ENCODE data around the gene LITAF. TPM values are rescaled to one million over a fixed set of nuclear protein-coding genes. Genes with fewer than 3 reads are reported as not detected.

The LITAF gene
- total RNA-seq, result 100 to 1,000 TPM; 171 to 240 TPM
- long read RNA-seq, transcript LITAF-221 (4 exons, 2,467 nt), result major isoform, 94 of 247 reads
- long read RNA-seq, partial matches to known transcripts, result 45 of 247 reads
- long read RNA-seq, other reads (novel, unspliced or antisense), result 102 of 247 reads

DNA sequence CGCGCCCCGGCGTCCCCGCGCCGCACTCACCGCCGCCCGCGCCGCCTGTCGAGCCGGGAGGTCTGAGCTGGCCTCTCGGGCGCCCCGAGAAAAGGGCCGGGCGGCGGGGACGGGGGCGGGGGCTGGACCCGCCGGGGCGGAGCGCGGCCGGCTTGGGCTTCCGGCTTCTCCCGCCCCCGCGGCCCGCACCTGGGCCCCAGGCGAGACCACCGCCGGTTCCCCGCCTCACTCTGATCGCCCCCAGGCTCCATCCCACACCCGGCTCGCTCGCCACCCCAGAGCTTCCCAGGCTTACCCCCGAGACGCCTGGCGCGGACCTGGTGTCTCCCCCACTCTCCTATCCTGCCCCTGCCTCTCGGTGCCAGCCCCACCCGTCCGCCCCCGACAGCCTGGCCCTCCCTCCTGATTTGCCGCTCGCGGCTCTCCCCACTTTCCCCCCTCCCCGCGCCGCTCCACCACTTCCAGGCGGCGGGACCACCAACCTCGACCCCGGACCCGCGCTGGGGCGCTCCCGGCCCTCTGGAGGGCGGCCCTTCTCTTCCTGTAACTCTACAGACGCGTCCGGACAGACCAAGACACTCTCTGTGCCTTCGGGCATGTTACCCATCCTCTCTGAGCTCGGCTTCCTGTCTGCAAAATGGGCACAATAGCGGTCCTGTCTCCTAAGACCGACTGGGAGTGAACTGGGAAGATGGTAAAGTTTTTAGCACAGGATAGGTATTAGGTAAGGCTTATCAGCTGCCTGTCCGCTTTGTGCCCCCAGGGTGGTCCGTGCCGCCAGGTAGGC, at the start of gene LITAF:
TSS of gene LITAF (minus strand) at position 64 of the 787 bp plus-strand sequence. CDS start 30,189 bp downstream, outside the sequence.
- ATAC-seq (peak; percentile 75), DNase-seq (peak; percentile 72 to 81)
- intact Hi-C loops (cut with DNase I, micrococcal nuclease), result no loop called here

DNA sequence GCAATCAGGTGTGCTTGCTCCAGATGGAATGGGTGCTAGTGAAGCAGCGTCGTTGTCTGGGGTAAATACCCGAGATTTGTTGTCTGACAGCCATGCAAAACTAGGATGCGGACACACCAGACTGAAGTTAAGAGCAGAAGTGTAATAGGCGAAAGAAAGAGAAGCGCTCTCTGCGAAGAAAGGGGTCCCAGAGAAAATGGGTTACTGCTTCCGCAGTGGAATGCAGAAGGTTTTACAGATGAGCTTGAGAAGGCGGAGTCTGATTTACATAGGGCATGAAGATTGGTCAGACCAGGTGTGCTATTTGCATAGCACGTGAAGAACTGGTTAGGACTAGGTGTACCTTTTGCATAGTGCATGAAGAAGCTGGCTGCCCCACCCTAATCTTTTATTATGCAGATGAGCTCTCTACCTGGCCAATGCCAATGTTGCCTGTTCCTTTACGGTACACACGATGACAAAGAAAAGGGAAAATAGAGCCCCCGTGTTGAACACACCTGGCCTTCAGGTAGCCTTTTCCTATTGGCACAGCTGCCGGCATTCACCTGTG, 49.5 kb upstream of the LITAF start:
- DNase-seq (peak in 1 of 2 donors; percentile 73), ATAC-seq (peak; percentile 88)
- intact Hi-C loops (cut with DNase I, micrococcal nuclease), result no loop called here

DNA sequence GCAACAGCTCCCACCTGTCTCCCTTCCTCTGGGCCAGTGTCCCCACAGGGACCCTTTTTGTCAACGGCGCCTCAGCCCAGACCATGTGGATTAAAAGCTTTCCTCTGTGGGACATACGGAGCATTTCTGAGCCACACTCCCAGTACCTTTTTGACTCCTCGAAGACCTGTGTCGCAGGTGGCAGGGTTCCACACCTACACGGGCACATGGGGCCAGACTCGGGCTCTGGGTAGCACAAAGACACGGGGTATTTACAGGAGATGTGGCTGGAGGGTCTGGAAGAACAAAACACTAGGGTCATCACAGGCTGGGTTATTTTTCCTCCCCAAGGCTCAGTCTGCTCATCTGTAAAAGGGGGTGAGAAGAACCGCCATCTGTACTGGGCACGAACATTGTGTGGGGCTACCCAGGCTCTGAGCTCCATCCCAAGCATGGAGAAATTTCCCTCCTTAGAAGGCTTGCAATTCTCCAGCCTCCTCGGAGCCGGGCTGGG, 49.0 kb upstream of the LITAF start:
- DNase-seq, result no peak
- peak; percentile 36 for ATAC-seq
- intact Hi-C loops (cut with DNase I, micrococcal nuclease), result no loop called here

DNA sequence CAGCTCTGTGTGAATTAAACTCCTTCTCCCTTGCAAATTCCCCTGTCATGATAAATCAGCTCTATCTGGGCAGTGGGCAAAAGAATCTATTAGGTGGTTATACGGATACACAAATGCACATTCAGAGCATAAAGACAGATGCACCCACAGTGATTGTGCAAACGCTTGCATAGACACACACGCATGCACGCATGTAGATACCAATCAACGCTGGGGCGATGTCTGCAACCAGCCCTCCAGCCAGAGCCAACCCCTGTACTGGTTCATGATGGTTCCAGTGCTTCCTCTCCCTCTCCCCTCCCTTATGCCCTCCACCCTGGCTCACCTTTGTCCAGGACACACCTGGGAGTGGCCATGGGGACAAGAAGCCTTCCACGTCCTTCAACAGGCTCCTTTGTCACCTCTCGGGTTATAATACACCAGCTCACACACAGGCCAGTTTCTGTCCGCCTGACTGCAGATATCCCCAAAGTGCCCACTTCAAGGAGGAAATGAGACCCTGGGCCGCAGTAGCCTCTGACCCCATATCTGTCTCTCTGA, 48.5 kb upstream of the LITAF start:
- intact Hi-C loops (cut with DNase I, micrococcal nuclease), result no loop called here
- ATAC-seq (peak; percentile 83), DNase-seq (peak; percentile 55 to 78)

DNA sequence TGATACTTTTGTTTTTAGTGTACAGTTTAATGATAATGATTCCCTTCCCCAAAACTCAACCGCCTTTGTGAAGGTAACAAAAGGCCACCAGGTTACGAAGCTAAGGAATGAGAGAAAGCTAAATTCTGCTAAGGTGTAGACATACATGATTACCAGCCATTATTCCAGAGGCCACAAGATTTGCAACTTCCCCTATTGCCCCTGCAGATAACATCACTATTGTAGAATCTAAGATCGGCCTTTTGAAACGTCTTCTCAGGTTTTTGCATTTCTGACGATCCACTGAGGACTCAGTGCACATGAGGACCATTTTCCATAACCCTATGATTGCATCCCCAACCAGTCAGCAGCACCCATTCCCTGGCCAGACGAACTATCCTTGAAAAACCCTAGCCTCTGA, 47.6 kb upstream of the LITAF start:
- intact Hi-C loops (cut with DNase I, micrococcal nuclease), result no loop called here
- no peak for DNase-seq
- ATAC-seq, result no peak

DNA sequence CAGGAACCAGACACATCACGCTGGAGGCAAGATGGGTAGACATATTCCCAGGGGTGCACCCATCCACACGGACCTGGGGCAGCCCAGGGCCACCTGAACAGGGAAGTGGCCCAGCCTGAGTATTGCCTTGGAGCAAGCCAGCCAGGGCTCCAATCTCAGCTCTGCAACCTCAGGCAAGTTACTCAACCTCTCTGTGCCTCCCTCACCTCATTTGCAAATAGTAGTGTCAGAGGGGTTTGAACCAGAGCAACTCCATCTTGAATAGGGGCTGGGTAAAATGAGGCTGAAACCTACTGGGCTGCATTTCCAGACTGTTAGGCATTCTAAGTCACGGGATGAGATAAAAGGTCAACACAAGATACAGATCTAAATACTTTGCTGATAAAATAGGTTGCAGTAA, 46.4 kb upstream of the LITAF start:
- no peak for DNase-seq
- intact Hi-C loops (cut with DNase I, micrococcal nuclease), result no loop called here
- no peak for ATAC-seq

DNA sequence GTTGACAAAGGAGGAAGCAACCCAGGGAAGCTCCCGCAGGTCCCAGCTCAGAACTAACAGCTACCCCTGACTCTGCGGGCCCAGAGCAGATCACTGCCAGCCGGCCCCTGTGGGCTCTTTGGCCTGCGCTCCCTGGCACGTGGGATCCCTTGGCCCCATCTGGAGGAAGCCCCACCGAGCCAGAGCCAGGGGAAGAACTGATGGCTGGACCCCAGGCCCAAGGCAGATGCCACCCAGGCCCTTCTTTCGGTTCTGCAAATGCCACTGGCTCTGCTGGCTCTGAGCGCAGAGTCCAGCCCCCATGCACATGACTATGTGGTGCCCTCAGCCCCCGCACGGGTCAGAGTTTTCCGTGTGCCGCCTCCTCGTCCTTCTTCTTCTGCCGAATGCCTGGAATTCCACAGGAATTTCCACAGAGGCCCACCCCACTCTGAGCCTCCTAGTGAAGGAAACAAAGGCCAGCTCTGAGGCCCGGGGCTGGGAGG, 45.8 kb upstream of the LITAF start:
- intact Hi-C loops (cut with DNase I, micrococcal nuclease), result no loop called here
- DNase-seq, result no peak
- ATAC-seq, result no peak

DNA sequence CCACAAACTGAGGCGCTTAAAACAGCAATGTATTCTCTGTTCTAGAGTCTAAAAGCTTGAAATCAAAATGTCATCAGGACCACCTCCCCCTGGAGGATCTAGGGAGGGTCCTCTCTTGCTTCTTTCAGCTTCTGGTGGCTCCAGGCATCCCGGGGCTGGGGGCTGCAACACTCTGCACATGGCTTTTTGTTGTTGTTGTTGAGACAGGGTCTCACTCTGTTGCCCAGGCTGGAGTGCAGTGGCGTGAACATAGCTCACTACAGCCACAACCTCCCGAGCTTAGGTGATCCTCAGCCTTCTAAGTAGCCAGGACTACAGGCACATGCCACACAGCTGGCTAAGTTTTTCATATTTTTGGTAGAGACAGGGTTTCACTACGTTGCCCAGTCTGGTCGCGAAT, 44.5 kb upstream of the LITAF start:
- intact Hi-C loops (cut with DNase I, micrococcal nuclease), result no loop called here
- DNase-seq (no peak), ATAC-seq (no peak)

DNA sequence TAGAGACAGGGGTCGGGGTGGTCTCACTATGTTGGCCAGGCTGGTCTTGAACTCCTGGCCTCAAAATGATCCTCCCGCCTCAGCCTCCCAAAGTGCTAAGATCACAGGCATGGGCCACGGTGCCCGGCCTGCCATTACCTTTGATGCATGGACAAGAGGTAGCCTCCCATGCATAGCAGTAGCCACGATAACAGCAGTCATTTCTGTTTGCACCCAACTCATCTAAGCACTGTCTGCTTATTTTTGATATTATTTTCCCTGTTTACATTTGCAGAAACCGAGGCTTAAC, 44.0 kb upstream of the LITAF start:
- no peak for DNase-seq
- no peak for ATAC-seq
- intact Hi-C loops (cut with DNase I, micrococcal nuclease), result no loop called here

DNA sequence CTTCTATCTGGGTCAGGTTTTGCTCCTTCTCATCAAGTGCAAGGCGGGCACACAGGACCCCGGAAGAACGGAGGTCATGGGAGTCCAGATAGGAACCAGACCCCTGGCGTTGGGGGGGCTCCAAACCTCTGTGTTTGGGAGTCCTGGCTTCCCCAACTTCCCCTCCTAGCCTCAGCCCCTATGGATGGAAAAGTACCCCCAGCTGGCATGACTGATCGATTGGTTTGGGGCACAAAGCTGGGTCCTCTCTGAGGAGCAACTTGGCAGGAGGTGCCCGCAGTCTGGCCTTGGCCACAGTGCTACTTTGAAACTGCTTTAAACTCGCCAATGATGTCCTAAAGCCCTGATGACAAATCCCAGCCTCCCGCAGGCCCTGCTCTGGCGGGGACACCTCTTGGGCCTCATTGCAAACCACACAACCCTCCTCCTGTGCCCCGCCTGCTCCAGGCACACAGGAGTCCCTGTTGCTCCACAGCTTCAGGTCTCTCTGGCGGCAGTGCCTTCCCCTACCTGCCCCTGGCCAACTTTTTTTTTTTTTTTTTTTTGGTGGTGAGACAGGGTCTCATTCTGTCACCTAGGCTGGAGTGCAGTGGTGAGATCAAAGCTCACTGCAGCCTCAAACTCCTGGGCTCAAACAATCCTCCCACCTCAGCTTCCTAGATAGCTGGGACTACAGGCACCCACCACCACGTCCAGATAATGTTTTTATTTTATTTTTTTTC, 43.5 kb upstream of the LITAF start:
- no peak for ATAC-seq
- intact Hi-C loops (cut with DNase I, micrococcal nuclease), result no loop called here
- no peak for DNase-seq

DNA sequence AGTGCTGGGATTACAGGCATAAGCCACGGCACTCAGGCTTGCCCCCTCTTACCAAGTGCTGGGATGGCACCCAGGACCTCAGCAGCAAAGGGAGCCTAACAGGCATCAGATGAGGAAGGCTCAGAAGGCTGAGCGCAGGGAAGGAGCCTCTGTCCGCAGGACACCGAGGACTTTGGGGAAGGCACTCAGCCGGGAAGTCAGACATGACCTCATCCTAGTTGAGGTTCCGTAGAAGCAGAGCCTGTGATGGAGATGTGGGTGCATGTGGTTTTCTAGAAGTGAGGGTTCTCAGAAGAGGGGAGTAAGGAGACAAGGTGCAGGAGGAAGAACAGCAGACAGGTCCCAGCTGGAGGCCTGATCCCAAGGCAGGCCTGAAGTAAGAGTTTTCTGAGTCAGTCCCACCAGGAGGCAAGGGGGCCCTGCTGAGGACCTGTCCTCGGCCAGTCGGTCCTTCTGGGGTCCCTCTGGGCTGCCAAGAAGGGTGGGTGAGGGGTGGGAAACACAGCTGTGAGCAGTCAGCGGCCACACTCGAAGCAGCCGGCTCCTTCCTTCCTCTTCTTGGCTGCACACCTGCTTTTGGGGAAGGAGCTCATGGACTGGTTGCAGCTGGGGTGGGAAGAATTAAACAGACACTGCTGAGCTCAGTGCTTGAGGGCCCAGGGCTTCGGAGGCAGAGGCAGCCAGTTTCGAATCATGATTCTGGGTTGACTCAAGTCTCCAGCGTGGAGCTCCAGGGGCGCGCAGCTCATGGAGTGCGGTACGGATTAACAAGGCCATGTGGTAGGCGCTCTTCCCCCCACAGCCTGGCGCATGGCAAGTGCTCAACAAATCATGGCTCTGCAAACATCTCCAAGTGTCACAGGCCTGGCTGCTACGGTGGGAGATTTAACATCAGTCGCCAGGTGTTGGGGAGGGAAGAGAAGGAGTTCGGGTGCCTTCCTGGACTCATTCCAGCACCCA, 42.6 kb upstream of the LITAF start:
- ATAC-seq (peak; percentile 9), DNase-seq (no peak)
- intact Hi-C loops (cut with DNase I, micrococcal nuclease), result no loop called here

DNA sequence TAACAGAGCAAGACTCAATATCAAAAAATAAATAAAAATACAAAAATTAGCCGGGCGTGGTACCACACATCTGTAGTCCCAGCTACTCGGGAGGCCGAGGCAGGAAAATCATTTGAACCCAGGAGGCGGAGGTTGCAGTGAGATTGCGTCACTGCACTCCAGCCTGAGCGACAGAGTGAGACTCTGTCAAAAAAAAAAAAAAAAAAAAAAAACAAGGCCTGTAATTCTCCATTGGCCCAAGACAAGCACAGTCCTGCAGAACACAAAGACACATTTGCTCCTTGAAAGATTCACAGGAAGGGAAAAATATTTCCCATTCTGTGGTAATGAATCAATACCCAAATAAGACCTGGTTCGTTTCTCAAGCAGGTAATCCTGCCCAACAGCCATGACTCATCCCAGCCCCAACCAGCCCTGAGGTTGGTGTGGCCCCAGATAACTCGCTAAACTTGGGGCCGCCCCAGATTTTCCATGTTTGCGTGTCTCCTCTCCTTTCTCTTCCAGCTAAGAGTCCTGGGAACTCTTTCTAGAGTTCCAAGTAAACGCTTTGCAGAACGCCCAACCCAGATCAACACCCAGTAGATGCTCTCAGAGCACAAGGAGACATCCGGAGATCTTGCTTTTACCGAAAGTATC, 41.2 kb upstream of the LITAF start:
- DNase-seq, result no peak
- intact Hi-C loops (cut with DNase I, micrococcal nuclease), result no loop called here
- no peak for ATAC-seq

DNA sequence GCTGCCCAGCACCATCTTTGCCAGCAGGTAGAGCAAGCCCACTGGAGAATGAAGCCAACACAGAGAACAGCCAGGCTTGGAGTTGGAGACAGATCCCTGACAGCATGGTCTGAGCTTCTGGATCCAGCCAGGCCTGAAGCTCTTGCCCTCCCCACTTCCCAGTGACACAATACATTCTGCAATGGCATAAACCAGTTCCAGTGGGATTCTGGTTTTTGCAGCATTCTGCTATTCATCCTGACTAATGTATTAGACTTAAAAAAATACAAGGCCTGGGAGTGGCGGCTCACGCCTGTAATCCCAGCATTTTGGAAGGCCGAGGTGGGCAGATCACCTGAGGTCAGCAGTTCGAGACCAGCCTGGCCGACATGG, 40.6 kb upstream of the LITAF start:
- intact Hi-C loops (cut with DNase I, micrococcal nuclease), result no loop called here
- DNase-seq (no peak), ATAC-seq (no peak)

DNA sequence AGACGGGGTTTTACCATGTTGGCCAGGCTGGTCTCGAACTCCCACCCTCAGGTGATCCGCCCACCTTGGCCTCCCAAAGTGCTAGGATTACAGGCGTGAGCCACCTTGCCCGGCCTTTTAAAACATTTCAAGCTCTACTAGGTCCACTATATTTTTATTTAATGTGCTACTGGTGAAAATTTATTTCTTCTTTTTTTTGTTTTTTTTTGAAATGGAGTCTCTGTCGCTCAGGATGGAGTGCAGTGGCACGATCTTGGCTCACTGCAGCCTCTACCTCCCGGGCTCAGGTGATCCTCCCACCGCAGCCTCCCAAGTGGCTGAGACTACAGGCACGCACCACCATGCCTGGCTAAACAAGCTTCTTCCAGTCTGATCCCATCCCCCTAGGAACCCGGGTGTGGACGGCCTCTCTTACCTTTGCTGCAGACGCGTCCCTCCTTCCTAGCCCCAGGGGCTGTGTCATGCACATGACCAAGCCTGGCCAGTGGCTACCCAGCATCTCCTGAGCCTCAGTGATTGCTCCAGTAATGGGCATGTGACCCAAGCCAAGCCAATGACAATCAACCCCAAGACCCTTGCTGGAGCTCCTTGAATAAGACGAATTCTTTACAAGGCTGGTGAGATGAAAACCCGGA, 40.1 kb upstream of the LITAF start:
- no peak for ATAC-seq
- intact Hi-C loops (cut with DNase I, micrococcal nuclease), result no loop called here

DNA sequence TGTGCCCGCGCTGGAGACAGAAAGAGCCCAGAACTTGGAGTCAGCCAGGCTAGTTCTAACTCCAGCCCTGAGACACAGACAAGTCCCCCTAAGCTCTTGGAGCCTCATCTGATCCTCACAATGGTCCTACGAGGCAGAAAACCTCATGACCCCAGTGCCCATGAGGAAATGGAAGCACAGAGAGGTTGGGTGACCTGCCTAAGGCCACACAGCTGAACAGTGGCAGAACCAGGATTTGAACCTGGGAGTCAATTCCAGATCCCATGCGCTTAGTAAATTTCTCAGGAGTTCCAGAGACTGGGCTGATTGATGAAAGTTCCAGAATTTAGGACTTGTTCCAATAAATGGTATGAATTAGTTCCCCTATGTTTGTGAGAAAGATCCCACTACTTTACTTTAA, 39.0 kb upstream of the LITAF start:
- DNase-seq, result no peak
- intact Hi-C loops (cut with DNase I, micrococcal nuclease), result no loop called here
- ATAC-seq, result no peak

More for the DNA sequence above, 40.1 kb upstream of the LITAF start:
- DNase-seq, result no peak

DNA sequence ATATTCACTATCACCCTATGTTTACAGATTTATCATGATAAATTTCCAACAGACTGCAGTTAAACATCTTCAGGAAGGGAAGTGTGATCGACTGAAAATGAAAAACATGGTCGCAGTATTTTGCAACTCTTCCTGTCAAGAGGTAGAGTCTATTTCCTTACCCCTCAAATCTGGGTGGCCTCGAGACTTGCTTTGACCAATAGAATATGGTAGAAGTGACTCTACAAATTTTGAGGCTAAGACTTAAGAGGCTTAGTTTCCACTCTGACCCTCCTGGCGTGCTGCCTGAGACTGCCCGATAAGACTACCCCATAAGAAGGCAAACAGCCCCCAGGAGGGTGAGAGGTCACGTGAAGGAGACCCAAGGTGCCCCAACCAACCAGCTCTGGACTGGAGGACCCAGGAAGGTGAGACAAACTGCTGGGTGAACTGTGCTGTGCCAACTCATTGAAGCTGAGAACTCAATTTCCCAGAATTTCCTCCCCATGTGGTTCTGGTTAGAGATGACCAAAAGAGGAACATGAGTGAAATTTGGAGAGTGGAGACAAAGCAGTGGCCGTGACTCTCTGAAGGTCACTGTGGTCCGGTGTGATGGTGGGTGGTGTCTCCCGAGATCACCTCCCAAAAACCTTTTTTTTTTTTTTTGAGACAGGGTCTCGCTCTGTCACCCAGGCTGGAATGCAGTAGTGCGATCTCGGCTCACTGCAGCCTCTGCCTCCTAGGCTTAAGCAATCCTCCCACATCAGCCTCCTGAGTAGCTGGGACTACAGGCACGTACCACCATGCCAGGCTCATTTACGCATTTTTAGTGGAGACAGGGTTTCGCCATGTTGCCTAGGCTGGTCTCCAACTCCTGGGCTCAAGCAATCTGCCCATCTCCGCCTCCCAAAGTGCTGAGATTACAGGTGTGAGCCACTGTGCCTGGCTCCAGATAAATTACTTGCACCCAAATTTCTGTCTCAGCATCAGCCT, 38.2 kb upstream of the LITAF start:
- no peak for ATAC-seq
- intact Hi-C loops (cut with DNase I, micrococcal nuclease), result no loop called here
- DNase-seq, result no peak

All from left colon (tissue), 2 donors.